HepG2 (cell line): ENCODE data around the gene TCF3. TPM values are rescaled to one million over a fixed set of nuclear protein-coding genes. Genes with fewer than 3 reads are reported as not detected.
A peak's percentile ranks its signal among the peaks of the same experiment; 100 is the strongest.

ENCODE experiments used
- ARID4A ChIP-seq: sonication (generic); formaldehyde crosslinking; IDR thresholded peaks from 2 replicates; pipeline ENCODE4 v1.5.0; 2020; ENCODE audit warnings: mild to moderate bottlenecking, missing genetic modification reagents, borderline replicate concordance
- ARNTL ChIP-seq: sonication (generic); formaldehyde crosslinking; IDR thresholded peaks from 2 replicates; pipeline ENCODE4 v1.4.0; 2020; ENCODE audit warnings: mild to moderate bottlenecking, missing genetic modification reagents
- BORCS8-MEF2B ChIP-seq: sonication (generic); formaldehyde crosslinking; IDR thresholded peaks from 2 replicates; pipeline ENCODE4 v1.8.0; 2022; ENCODE audit warnings: mild to moderate bottlenecking, missing genetic modification reagents
- GFI1 ChIP-seq: sonication (generic); formaldehyde crosslinking; IDR thresholded peaks from 2 replicates; pipeline ENCODE4 v1.5.0; 2020; ENCODE audit warnings: missing genetic modification reagents, mild to moderate bottlenecking, borderline replicate concordance
- SCMH1 ChIP-seq: sonication (generic); formaldehyde crosslinking; IDR thresholded peaks from 2 replicates; pipeline ENCODE4 v1.9.0; 2021; ENCODE audit warnings: missing genetic modification reagents, mild to moderate bottlenecking, borderline replicate concordance
- THAP7 ChIP-seq: sonication (generic); formaldehyde crosslinking; IDR thresholded peaks from 2 replicates; pipeline ENCODE4 v1.8.1; 2023; ENCODE audit warnings: mild to moderate bottlenecking, missing genetic modification reagents
- ZNF589 ChIP-seq: sonication (generic); formaldehyde crosslinking; conservative IDR thresholded peaks from 2 replicates; pipeline ENCODE4 v1.8.0; 2022; ENCODE audit warnings: mild to moderate bottlenecking, moderate library complexity, missing genetic modification reagents
- ZNF737 ChIP-seq: sonication (generic); formaldehyde crosslinking; IDR thresholded peaks from 2 replicates; pipeline ENCODE4 v1.5.0; 2020; ENCODE audit warnings: missing genetic modification reagents, mild to moderate bottlenecking, borderline replicate concordance
- polyA plus RNA-seq, 8 experiments: library from polyadenylated mRNA; depleted of rRNA in 3 of 8; stranded (reverse) in 7 of 8; unstranded in 1 of 8; fragments of >200 nt; fragmentation: Illumina TruSeq in 4 of 8; extraction: Trizol in 4 of 8; gene quantifications; 2 replicates each; pipeline versions ENCODE4 v1.2.1 to v1.2.3, GENCODE V29; 2011 to 2016; ENCODE audit warnings: low read depth in 4 of 8, missing spikeins in 1 of 8, mixed read lengths in 1 of 8; ENCODE audit not compliant: insufficient read depth in 1 of 8
- total RNA-seq, 5 experiments: library from RNA; depleted of rRNA; stranded (reverse); fragments of >200 nt; fragmentation: Illumina TruSeq; extraction: Trizol; gene quantifications; 2 replicates each; pipeline ENCODE4 v1.2.3, GENCODE V29; 2016; ENCODE audit warnings: low read depth in 1 of 5
- TF ChIP-seq, protein P1 (sequence below): sonication (generic); formaldehyde crosslinking; IDR thresholded peaks from 2 replicates; pipeline ENCODE4 v1.8.0; 2022; ENCODE audit warnings: mild to moderate bottlenecking, missing genetic modification reagents, borderline replicate concordance
- TF ChIP-seq, protein P2 (sequence below), 2 experiments: sonication (generic) in 1 of 2; formaldehyde crosslinking in 1 of 2; IDR thresholded peaks; 2 replicates each; pipeline versions ENCODE4 v1.5.1 to v1.6.1; 2011 to 2020; ENCODE audit warnings: borderline replicate concordance in 1 of 2, low read depth in 1 of 2, low read length in 1 of 2, mild to moderate bottlenecking in 1 of 2, missing genetic modification reagents in 1 of 2, moderate library complexity in 1 of 2
- TF ChIP-seq, protein P3 (sequence below): conservative IDR thresholded peaks from 2 replicates; pipeline ENCODE4 v1.6.1; 2018; ENCODE audit warnings: missing genetic modification reagents

TCF3 gene
- total and polyA plus RNA-seq, 2 of the 13 experiments (the other 11 are each of a cell fraction or from before 2014, with no cell fraction given), result 51.4 to 53.2 TPM

GRCh38 chr19:1605236-1606137 lies 46.9 kb downstream of the TCF3 start, which contains the start of gene UQCR11 (continued):
- TF ChIP-seq ARID4A (CRISPR knock-in tag) (peak; percentile 82; the same call in 1 of the 2 replicates), BORCS8-MEF2B (CRISPR knock-in tag) (no peak; the same call in 1 of the 2 replicates), SCMH1 (no peak), ZNF737 (CRISPR knock-in tag) (0 out of 2 replicates have a peak, but pooled peaks have one; percentile 53), ARNTL (CRISPR knock-in tag) (no peak), ZNF589 (CRISPR knock-in tag) (no peak; the same call in 1 of the 2 replicates), THAP7 (CRISPR knock-in tag) (no peak), GFI1 (CRISPR knock-in tag) (peak; percentile 60)
- TF ChIP-seq, protein P1, sequence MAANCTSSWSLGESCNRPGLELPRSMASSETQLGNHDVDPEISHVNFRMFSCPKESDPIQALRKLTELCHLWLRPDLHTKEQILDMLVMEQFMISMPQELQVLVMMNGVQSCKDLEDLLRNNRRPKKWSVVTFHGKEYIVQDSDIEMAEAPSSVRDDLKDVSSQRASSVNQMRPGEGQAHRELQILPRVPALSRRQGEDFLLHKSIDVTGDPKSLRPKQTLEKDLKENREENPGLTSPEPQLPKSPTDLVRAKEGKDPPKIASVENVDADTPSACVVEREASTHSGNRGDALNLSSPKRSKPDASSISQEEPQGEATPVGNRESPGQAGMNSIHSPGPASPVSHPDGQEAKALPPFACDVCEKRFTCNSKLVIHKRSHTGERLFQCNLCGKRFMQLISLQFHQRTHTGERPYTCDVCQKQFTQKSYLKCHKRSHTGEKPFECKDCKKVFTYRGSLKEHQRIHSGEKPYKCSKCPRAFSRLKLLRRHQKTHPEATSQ (CRISPR knock-in tag), result no peak
- TF ChIP-seq, protein P2, sequence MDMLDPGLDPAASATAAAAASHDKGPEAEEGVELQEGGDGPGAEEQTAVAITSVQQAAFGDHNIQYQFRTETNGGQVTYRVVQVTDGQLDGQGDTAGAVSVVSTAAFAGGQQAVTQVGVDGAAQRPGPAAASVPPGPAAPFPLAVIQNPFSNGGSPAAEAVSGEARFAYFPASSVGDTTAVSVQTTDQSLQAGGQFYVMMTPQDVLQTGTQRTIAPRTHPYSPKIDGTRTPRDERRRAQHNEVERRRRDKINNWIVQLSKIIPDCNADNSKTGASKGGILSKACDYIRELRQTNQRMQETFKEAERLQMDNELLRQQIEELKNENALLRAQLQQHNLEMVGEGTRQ (IDR thresholded peaks at IDR 0.05; ENCODE audit: low read depth, low read length), result peak; percentile 78
- TF ChIP-seq, protein P2 (CRISPR knock-in tag; IDR thresholded peaks at IDR 0.05; ENCODE audit: borderline replicate concordance), result peak; percentile 90; the same call in 1 of the 2 replicates
- TF ChIP-seq, protein P3, sequence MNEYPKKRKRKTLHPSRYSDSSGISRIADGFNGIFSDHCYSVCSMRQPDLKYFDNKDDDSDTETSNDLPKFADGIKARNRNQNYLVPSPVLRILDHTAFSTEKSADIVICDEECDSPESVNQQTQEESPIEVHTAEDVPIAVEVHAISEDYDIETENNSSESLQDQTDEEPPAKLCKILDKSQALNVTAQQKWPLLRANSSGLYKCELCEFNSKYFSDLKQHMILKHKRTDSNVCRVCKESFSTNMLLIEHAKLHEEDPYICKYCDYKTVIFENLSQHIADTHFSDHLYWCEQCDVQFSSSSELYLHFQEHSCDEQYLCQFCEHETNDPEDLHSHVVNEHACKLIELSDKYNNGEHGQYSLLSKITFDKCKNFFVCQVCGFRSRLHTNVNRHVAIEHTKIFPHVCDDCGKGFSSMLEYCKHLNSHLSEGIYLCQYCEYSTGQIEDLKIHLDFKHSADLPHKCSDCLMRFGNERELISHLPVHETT (CRISPR knock-in tag), result no peak
